ENCODE results near the gene VEZT. TPM values are rescaled to one million over a fixed set of nuclear protein-coding genes. Genes with fewer than 3 reads are reported as not detected.

The VEZT gene
- total RNA-seq, 1 donor from 2014 or later: 107 TPM

- peaks cover 38% of the 10 kb centered on the region for H3K4me1 Mint-ChIP-seq
- no peaks in the 10 kb centered on the region for H3K27me3 Mint-ChIP-seq (ENCODE audit: low read depth)
- no peak overlapping the region for H3K4me3 Mint-ChIP-seq
- no peak for DNase-seq (ENCODE audit: low spot score in 2 of 2, unreplicated experiment in 2 of 2)
- H3K36me3 Mint-ChIP-seq: no peaks in the 10 kb centered on the region
- TF ChIP-seq, protein P1, sequence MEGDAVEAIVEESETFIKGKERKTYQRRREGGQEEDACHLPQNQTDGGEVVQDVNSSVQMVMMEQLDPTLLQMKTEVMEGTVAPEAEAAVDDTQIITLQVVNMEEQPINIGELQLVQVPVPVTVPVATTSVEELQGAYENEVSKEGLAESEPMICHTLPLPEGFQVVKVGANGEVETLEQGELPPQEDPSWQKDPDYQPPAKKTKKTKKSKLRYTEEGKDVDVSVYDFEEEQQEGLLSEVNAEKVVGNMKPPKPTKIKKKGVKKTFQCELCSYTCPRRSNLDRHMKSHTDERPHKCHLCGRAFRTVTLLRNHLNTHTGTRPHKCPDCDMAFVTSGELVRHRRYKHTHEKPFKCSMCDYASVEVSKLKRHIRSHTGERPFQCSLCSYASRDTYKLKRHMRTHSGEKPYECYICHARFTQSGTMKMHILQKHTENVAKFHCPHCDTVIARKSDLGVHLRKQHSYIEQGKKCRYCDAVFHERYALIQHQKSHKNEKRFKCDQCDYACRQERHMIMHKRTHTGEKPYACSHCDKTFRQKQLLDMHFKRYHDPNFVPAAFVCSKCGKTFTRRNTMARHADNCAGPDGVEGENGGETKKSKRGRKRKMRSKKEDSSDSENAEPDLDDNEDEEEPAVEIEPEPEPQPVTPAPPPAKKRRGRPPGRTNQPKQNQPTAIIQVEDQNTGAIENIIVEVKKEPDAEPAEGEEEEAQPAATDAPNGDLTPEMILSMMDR (IDR thresholded peaks at IDR 0.05; ENCODE audit: unreplicated experiment): no peak
- no peaks in the 10 kb centered on the region for H3K9me3 Mint-ChIP-seq
- peak overlapping the region; percentile 59 for H3K27ac Mint-ChIP-seq
Measured at GRCh38 chr12:95177201-95177768, 40.3 kb upstream of the VEZT start.

GRCh38 chr12:95178136-95178535 lies 39.5 kb upstream of the VEZT start:
- Mint-ChIP-seq H3K4me3 (no peak overlapping the region), H3K27ac (no peak overlapping the region), H3K9me3 (no peaks in the 10 kb centered on the region), H3K27me3 (ENCODE audit: low read depth) (no peaks in the 10 kb centered on the region), H3K4me1 (peaks cover 29% of the 10 kb centered on the region), H3K36me3 (no peaks in the 10 kb centered on the region)
- TF ChIP-seq, protein P1 (IDR thresholded peaks at IDR 0.05; ENCODE audit: unreplicated experiment): no peak
- DNase-seq (ENCODE audit: low spot score in 2 of 2, unreplicated experiment in 2 of 2): no peak

GRCh38 chr12:95179011-95179410 lies 38.6 kb upstream of the VEZT start:
- TF ChIP-seq, protein P1 (IDR thresholded peaks at IDR 0.05; ENCODE audit: unreplicated experiment): no peak
- Mint-ChIP-seq H3K9me3 (no peaks in the 10 kb centered on the region), H3K36me3 (no peaks in the 10 kb centered on the region), H3K4me1 (peaks cover 21% of the 10 kb centered on the region), H3K27ac (peak overlapping the region; percentile 53), H3K4me3 (no peak overlapping the region), H3K27me3 (ENCODE audit: low read depth) (no peaks in the 10 kb centered on the region)
- no peak for DNase-seq (ENCODE audit: low spot score in 2 of 2, unreplicated experiment in 2 of 2)

- H3K27ac Mint-ChIP-seq: peak overlapping the region; percentile 15
- no peak overlapping the region for H3K4me3 Mint-ChIP-seq
- H3K27me3 Mint-ChIP-seq (ENCODE audit: low read depth): no peaks in the 10 kb centered on the region
Measured at GRCh38 chr12:95181103-95181502, 36.5 kb upstream of the VEZT start.

GRCh38 chr12:95182868-95183415 lies 34.7 kb upstream of the VEZT start:
- H3K4me3 Mint-ChIP-seq: no peak overlapping the region
- peaks cover 7% of the 10 kb centered on the region for H3K36me3 Mint-ChIP-seq
- no peak overlapping the region for H3K27ac Mint-ChIP-seq
- H3K4me1 Mint-ChIP-seq: peaks cover 13% of the 10 kb centered on the region
- H3K9me3 Mint-ChIP-seq: no peaks in the 10 kb centered on the region
- TF ChIP-seq, protein P1 (IDR thresholded peaks at IDR 0.05; ENCODE audit: unreplicated experiment): no peak
- no peaks in the 10 kb centered on the region for H3K27me3 Mint-ChIP-seq (ENCODE audit: low read depth)
- no peak for DNase-seq (ENCODE audit: low spot score in 2 of 2, unreplicated experiment in 2 of 2)

More at GRCh38 chr12:95181103-95181502, 36.5 kb upstream of the VEZT start:
- H3K4me1 Mint-ChIP-seq: peaks cover 17% of the 10 kb centered on the region
- H3K9me3 Mint-ChIP-seq: no peaks in the 10 kb centered on the region
- DNase-seq (ENCODE audit: low spot score in 2 of 2, unreplicated experiment in 2 of 2): no peak
- peaks cover 7% of the 10 kb centered on the region for H3K36me3 Mint-ChIP-seq
- TF ChIP-seq, protein P1 (IDR thresholded peaks at IDR 0.05; ENCODE audit: unreplicated experiment): no peak
